Measurements from ENCODE around the gene FBXL16. TPM values are rescaled to one million over a fixed set of nuclear protein-coding genes. Genes with fewer than 3 reads are reported as not detected.
"Not testable (repeated sequence)": the region's sequence is repeated elsewhere in the genome, so short reads cannot be mapped to it uniquely, and the experiment has no call there.

The FBXL16 gene
- 8.0 and 8.2 TPM in 2 replicates for total RNA-seq

- intact Hi-C loops (cut with micrococcal nuclease): no loop called here
Measured at GRCh38 chr16:705431-706188, at the start of gene FBXL16. Gene FBXL16 (minus strand): TSS chr16:705801. CDS start chr16:697405, 8,396 bp downstream.

DNA sequence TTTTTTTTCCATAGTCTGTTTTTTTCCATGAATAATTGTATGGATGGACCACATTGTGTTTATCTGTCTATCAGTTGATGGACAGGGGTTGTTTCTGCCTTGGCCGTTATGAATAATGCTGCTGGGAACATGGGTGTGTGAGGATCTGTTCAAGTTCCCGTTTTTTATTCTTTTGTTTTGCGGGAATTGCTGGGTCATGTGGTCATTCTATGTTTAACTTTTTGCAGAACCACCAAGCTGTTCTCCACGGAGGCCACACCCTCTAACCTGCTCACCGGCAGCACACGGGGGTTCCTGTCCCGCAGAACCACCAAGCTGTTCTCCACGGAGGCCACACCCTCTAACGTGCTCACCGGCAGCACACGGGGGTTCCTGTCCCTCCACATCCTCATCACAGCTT, 49.1 kb upstream of the FBXL16 start:
- intact Hi-C loops (cut with micrococcal nuclease): no loop called here

DNA sequence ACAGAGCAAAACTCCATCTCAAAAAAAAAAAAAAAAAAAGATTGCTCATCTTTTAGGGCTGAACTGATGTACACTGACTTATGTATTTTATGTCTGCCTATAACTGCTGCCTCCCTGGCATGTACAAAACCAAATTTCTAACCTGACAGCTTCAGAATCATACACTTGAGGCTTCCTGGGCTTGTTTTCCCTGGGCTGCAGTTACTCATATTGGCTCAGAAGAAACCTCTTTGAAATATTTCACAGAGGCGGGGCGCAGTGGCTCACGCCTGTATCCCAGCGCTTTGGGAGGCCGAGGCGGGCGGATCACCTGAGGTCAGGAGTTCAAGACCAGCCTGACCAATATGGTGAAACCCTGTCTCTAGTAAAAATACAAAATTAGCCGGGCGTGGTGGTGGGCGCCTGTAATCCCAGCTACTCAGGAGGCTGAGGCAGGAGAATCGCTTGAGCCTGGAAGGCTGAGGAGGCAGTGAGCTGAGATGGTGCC, 48.6 kb upstream of the FBXL16 start:
- intact Hi-C loops (cut with micrococcal nuclease): not testable (repeated sequence)

DNA sequence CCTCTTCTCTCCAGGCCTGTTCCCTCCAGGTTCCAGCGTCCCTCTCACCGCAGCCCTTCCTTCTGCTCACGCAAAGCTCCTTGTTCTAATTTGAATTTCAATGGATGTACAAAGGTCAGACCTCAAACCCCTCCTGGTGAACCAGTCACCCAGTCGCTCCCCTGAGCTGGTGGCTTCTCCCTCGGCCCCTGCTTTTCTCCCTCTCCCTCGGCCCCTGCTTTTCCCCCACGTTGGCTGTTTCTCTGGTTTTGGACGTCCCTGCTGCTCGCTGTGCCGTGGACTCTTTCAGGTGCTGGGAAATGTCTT, 46.4 kb upstream of the FBXL16 start:
- intact Hi-C loops (cut with micrococcal nuclease): no loop called here

DNA sequence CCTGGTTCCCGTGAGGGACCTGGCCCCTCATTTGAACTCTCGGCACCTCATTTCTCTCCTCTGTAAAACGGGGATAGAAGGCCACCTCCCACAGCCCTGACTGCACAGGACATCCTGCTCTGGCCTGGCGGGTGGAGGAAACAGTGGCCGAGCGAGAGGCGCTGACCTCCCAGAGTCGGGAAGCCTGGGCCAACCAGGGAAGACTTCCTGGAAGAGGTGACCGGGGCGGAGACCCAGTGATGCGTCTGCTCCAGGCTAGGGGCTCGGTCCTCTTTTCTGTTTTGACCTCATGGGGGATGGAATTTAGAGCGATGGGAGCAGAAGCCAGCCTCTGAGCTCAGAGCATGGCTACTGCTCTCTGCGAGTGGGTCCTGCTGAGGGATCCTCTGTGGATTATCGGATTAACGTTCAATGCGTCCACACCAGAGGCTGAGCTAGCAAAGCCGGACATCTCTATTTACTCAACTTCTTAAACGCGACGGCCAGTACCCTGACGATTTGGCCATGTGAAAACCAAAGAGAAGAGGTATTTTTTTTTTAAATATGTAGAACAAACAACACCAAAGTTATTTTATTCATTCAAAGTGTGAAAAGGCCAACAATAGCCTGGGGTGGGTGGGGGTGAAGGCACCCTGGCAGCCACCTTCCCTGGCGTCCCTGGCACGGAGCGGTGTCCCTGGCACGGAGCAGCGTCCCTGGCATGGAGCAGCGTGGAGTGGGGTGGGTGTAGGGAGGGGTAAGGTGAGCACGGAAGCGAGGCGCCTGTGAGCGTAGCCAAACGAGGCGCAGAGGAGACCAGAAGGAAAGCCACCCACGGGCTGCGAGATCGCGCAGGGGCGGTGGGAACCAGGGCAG, 45.8 kb upstream of the FBXL16 start:
- intact Hi-C loops (cut with micrococcal nuclease): no loop called here

DNA sequence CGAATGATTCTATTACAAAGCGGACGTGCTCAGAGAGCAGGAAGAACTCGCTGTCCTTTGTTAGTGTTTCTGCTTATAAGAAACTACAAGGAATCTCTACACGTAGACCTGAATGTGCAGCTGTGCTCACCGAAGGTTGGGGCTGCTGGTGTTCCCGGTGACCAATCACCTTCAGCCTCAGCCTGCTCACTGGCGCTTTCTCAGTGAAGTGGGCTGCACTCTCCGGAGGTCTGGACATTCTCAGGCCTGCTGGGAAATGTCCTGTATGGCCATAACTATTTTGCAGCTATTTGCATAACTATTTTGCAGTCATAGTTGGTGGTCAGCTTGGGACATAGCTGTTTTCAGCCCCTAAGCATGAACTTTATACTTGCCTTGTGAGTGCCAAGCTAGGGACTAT, 44.9 kb upstream of the FBXL16 start:
- intact Hi-C loops (cut with micrococcal nuclease): no loop called here

- intact Hi-C loops (cut with micrococcal nuclease): no loop called here
Measured at GRCh38 chr16:749010-749409, 43.4 kb upstream of the FBXL16 start.

DNA sequence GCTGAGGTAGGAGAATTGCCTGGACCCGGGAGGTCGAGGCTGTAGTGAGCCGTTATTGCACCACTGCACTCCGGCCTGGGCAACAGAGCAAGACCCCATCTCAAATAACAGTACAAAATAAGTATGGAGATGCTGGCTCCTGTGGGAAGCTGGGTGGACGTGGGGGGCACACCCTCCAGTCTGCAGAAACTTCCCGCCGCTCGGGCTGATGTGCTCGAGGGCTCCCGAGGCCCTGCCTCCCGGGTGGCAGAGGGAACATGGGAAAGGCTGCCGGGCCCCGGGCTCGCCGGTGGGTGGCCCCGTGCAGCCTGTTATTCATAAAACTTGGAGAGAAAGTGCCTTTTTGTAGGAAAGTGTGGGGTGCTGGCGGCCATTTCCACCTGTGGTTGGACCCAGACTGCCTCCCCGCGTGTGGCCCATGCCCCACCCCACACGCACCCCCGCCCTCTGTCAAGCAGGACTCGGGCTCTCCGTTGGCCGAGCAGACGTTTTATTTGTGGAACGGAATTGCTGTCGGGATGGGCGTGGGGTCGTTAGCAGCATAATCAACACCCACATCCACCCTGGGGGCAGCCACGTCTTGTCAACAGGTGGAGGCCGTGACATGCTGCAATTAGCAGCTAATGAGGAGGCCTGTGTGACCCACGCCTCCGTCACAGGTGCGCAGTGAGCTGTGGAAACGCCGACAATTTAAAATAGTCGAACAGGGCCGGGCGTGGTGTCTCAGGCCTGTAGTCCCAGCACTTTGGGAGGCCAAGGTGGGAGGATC, 42.6 kb upstream of the FBXL16 start:
- intact Hi-C loops (cut with micrococcal nuclease): no loop called here

DNA sequence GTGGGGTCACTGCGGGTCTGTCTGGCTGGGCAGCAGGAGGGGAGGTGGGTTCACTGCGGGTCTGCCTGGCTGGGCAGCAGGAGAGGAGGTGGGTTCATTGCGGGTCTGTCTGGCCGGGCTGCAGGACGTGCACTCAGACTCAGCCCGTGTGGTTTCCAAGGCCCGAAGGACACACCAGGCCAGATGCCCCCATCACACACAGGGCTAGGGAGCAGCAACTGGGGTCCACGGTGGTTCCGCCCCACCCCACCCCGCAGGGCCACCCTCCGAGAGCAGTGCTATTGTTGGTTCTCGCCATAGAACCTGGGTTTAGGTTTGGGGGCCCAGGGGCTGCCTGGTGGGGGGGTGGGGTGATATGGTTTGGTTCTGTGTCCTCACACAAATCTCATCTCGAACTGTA, 41.0 kb upstream of the FBXL16 start:
- intact Hi-C loops (cut with micrococcal nuclease): no loop called here

DNA sequence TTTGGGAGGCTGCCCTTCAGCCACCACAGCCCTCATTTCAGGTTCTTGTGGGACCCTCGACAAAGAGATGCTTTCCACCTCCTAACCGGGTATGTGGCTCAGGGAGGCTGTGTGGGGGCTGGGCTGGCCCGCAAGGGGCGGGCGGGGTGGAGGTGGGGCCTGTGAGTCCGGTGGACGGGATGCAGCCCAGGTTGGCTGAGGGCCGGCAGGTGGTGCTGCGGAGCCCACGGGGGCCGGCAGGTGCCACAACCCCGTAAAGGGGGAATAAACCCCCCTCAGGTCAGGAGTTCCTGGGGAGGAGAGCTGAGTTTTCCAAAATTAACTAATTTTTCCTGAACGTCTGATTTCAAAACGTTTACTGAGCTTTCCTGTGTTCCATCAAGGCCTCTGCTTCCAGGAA, 40.1 kb upstream of the FBXL16 start:
- intact Hi-C loops (cut with micrococcal nuclease): no loop called here

DNA sequence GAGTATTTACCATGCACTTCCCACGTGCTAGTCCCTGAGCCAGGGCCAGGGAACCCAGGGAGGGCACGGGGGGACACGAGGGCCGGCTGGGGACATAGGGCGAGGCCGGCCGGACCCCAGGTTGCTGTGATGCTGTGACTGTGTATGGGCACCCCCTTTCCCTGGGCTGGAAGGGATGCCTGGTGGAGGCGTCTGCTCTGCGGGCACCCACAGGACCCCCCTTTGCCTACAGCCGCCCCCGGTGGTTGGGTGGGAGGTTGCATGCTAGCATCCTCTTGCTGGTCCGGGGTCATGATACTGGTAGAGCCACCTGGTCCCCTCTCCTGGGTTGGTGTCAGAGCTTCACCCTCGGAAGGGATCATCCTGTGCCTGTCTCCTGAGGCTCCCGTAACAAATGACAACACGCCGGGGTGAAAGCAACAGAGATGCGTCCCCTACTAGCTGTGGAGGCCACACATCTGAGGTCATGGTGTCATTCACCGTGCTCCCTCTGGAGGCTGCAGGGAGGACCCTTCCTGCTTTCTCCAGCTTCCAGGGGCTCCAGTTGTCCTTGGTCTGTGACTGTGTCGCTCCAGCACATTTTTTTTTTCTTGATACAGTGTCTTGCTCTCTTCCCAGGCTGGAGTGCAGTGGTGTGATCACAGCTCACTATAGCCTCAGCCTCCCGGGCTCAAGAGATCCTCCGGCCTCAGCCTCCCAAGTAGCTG, 38.3 kb upstream of the FBXL16 start:
- intact Hi-C loops (cut with micrococcal nuclease): no loop called here

DNA sequence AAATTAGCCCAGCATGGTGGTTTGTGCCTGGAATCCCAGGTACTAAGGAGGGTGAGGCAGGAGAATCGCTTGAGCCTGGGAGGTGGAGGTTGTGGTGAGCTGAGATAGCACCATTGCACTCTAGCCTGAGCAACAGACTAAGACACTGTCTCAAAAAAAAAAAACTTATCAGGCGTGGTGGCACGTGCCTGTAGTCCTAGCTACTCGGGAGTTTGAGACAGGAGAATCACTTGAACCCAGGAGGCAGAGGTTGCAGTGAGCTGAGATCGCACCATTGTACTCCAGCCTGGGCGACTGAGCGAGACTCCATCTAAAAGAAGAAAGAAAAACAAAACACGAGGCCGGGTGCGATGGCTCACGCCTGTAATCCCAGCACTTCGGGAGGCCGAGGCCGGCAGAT, 37.3 kb upstream of the FBXL16 start:
- intact Hi-C loops (cut with micrococcal nuclease): not testable (repeated sequence)

DNA sequence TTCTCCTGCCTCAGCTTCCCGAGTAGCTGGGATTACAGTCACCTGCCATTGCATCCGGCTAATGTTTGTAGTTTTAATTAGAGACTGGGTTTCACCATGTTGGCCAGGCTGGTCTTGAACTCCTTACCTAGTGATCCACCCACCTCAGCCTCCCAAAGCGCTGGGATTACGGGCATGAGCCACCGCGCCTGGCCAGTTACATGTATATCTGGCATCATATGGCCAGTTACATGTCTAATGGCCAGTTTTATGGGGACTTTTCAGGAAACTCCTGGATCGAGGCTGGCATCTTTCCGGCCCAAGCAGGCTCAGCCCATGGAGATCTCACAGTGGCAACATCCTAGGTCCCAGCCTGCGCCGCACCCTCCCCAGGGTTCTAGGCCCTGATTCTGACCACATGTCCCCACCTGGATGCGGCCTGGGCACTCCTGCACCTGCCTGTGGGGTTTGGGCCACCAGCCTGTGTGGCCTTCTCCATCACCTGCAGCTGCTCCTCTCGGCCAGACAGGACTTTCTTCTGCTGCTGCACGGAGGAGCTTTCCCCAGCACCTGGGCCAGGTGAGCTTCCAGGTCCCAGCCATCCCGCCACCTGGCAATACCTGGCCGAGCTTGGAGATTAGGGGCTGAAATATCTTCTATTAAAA, 36.5 kb upstream of the FBXL16 start:
- intact Hi-C loops (cut with micrococcal nuclease): no loop called here

DNA sequence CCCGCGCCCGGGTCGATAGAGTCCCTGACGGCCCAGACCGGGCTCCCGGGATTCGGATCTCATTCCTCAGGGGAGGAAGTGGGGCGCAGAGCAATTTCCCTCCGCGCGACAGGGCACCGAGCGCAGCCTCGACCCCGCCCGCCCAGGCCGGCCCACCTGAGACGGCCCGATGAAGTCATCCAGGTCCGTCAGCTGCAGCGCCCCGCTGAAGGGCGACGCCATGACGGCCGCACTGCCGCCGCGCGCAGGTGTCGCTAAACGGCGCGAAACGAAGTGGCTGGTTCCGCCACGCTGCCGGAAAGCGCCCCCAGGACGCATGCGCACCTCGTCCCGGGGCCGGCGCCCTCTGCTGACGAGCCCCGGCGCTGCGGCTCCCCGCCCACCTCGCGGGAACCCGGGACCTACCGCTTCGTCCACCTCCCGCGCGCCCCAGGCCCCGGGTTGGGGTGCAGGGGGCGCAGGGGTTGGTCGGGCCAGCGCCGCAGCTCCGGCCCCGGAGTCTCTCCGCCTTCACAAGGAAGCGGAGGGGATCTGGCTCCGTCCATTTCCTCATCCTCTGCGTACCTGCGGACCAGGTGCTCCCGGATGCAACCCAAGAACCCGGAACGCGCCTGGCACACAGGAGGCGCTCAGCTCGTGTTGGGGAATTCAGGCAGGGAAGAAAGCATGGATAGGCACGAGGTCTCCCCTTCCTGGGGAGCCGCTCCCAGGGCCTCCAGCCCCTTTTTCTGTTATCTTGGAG, 35.3 kb upstream of the FBXL16 start, which contains the start of gene CIAO3:
Gene CIAO3 (minus strand): TSS at position 234 of the 742 bp plus-strand sequence. CDS start 12 bp downstream, at position 222.
- intact Hi-C loops (cut with micrococcal nuclease): loop anchor here (1.0 kb wide), 2 partner anchors 13 to 27 kb away; no protein-coding TSS in a partner anchor

- intact Hi-C loops (cut with micrococcal nuclease): loop anchor here (1.0 kb wide), 2 partner anchors 12 to 26 kb away; no protein-coding TSS in a partner anchor
Measured at GRCh38 chr16:740459-740763, 34.8 kb upstream of the FBXL16 start.

GRCh38 chr16:739560-740458, 34.2 kb upstream of the FBXL16 start:
- intact Hi-C loops (cut with micrococcal nuclease): loop anchor here (1.0 kb wide), 2 partner anchors 12 to 26 kb away; no protein-coding TSS in a partner anchor

- intact Hi-C loops (cut with micrococcal nuclease): no loop called here
Measured at GRCh38 chr16:736936-737481, 31.4 kb upstream of the FBXL16 start.

GRCh38 chr16:735982-736453, 30.4 kb upstream of the FBXL16 start:
- intact Hi-C loops (cut with micrococcal nuclease): no loop called here

All from T-helper 1 cell treated with Interleukin-12 subunit alpha and Interleukin-12 subunit beta and Interleukin-4 antibody, amounts not matched to agents 30 ng/mL and 1 ng/mL, for 36 hours (primary cell).